PFSK-1 (cell line): ENCODE data around the gene PROK1.

ENCODE experiments used
- FOXP2 ChIP-seq: optimal IDR thresholded peaks from 2 replicates; pipeline ENCODE3; 2011; ENCODE audit warnings: borderline replicate concordance, control low read depth, inconsistent platforms; ENCODE audit not compliant: insufficient read depth; ENCODE audit errors: extremely low read length, extremely low read depth
- POLR2AphosphoS5 ChIP-seq: IDR thresholded peaks from 2 replicates; pipeline ENCODE4 v1.6.1; 2012; ENCODE audit warnings: low read depth, mild to moderate bottlenecking, control low read depth, low read length, moderate library complexity
- SIN3A ChIP-seq: IDR thresholded peaks from 2 replicates; pipeline ENCODE4 v1.6.1; 2012; ENCODE audit warnings: mild to moderate bottlenecking, low read length, moderate library complexity, borderline replicate concordance; ENCODE audit not compliant: insufficient read depth
- TAF1 ChIP-seq: IDR thresholded peaks from 2 replicates; pipeline ENCODE4 v1.6.1; 2012; ENCODE audit warnings: low read length, control low read depth, borderline replicate concordance; ENCODE audit not compliant: insufficient read depth
- TF ChIP-seq, protein P1 (sequence below), 2 experiments: IDR thresholded peaks; 2 replicates each; pipeline versions ENCODE4 v1.6.1 to v1.8.0; 2011 to 2012; ENCODE audit warnings: low read depth in 2 of 2, low read length in 2 of 2, control low read depth in 1 of 2, inconsistent platforms in 1 of 2, mild to moderate bottlenecking in 1 of 2, moderate library complexity in 1 of 2; ENCODE audit not compliant: insufficient read depth in 1 of 2

The PROK1 gene

DNA sequence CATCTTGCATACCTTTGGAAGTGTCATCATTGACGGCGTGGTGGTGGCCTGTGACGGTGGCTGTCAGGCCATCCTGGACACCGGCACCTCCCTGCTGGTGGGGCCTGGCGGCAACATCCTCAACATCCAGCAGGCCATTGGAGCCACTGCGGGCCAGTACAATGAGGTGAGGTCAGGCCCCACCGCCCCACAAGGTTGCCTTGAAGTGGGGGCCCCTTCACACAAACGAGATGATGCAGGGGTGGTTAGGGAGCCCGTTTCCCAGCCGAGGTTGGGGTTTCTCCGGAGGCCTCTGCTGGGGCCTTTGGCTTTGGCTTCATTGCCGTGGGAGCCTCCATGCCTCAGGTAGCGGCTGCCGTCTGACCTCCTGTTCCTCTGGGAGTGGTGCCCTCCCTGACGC, 38.5 kb downstream of the PROK1 start:
- no peak for TF ChIP-seq FOXP2
- no peak for TF ChIP-seq TAF1
- TF ChIP-seq, protein P1, sequence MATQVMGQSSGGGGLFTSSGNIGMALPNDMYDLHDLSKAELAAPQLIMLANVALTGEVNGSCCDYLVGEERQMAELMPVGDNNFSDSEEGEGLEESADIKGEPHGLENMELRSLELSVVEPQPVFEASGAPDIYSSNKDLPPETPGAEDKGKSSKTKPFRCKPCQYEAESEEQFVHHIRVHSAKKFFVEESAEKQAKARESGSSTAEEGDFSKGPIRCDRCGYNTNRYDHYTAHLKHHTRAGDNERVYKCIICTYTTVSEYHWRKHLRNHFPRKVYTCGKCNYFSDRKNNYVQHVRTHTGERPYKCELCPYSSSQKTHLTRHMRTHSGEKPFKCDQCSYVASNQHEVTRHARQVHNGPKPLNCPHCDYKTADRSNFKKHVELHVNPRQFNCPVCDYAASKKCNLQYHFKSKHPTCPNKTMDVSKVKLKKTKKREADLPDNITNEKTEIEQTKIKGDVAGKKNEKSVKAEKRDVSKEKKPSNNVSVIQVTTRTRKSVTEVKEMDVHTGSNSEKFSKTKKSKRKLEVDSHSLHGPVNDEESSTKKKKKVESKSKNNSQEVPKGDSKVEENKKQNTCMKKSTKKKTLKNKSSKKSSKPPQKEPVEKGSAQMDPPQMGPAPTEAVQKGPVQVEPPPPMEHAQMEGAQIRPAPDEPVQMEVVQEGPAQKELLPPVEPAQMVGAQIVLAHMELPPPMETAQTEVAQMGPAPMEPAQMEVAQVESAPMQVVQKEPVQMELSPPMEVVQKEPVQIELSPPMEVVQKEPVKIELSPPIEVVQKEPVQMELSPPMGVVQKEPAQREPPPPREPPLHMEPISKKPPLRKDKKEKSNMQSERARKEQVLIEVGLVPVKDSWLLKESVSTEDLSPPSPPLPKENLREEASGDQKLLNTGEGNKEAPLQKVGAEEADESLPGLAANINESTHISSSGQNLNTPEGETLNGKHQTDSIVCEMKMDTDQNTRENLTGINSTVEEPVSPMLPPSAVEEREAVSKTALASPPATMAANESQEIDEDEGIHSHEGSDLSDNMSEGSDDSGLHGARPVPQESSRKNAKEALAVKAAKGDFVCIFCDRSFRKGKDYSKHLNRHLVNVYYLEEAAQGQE (IDR thresholded peaks at IDR 0.05; ENCODE audit: insufficient read depth in 1 of 2, low read depth in 2 of 2, low read length in 2 of 2) = no peak
- TF ChIP-seq POLR2AphosphoS5 = no peak
- TF ChIP-seq SIN3A = no peak

DNA sequence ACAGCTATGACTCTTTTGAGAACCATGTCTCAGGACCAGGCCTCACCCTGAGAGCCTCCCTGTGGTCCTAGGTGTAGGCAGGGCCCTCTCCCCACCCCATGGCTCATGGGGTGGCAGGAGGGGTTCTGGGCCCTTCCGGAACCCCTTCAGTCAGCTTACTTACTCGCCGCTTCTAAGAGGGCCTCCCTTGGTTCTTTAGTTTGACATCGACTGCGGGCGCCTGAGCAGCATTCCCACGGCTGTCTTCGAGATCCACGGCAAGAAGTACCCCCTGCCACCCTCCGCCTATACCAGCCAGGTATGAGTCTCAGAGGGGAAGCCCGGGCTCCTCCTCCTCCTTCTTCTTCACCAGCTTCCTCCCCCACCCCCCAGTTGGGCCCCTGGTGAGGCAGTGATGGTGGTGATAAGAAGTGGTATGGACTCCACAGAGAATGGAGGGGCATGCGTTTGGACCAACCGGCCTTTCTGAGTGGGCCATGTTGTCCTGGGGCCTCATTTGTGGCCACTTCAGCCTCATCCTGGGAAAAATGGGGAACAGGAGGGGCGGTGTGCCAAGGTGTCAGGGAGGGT, 39.1 kb downstream of the PROK1 start:
- TF ChIP-seq POLR2AphosphoS5 = no peak
- TF ChIP-seq FOXP2 = no peak
- TF ChIP-seq, protein P1 (IDR thresholded peaks at IDR 0.05; ENCODE audit: insufficient read depth in 1 of 2, low read depth in 2 of 2, low read length in 2 of 2) = no peak
- TF ChIP-seq TAF1 = no peak
- TF ChIP-seq SIN3A = no peak

DNA sequence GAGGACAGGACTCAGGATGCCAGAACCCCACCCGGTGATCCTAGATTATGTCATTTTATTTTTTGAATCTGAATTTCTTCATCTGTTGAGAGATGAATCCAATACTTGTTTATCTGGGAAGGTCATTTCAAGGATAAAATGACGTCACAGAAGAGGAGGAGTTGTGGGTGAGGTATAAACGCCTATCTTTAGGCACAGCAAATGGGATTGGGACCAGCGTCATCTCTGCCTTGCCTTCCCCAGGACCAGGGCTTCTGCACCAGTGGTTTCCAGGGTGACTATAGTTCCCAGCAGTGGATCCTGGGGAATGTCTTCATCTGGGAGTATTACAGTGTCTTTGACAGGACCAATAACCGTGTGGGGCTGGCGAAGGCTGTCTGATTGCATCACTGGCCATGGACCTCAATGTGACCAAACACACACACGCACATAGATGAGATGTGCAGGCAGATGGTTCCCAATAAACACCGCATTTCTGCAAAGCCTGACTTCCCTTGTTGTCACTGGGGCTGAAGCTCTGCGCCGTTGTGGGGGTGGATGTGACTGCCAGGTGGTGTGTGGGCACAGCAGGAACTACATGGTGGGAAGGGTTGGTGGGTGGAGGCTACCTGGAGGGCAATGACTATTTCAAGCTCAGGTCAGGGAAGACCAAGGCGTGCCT, 40.0 kb downstream of the PROK1 start:
- TF ChIP-seq FOXP2 (no peak), POLR2AphosphoS5 (no peak), TAF1 (no peak), SIN3A (no peak)
- TF ChIP-seq, protein P1 (IDR thresholded peaks at IDR 0.05; ENCODE audit: insufficient read depth in 1 of 2, low read depth in 2 of 2, low read length in 2 of 2) = no peak

DNA sequence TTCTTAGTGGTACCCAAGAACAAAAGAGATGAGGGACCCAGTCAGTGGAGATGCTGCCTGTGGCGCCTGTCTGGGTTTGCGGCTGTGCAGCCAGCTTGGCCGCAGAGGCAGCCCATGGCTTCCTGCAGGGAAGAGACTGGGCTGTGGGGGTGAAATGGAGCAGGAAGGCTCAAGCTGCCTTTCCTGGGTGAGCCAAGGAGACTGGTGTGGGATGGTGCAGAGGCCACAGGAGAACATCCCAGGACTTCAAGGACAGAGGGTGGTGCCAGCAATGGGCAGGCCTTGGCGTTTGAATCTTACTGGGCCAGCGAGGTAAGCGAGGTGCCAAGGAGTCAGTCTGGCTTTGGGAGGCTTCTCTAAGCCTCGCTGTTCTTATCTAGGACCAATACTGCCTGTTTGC, 41.6 kb downstream of the PROK1 start:
- TF ChIP-seq SIN3A (no peak), FOXP2 (no peak), TAF1 (no peak)
- TF ChIP-seq, protein P1 (IDR thresholded peaks at IDR 0.05; ENCODE audit: insufficient read depth in 1 of 2, low read depth in 2 of 2, low read length in 2 of 2) = no peak
